IMR-90 (cell line): Measurements from ENCODE around the gene USP31. TPM values are rescaled to one million over a fixed set of nuclear protein-coding genes. Genes with fewer than 3 reads are reported as not detected.

Experiments used
- ATAC-seq: fragments of 200-7000 bp; cut with Tn5 transposase; 2 replicates; pipeline ENCODE4 v1.9.1; 2020; ENCODE audit warnings: low read depth, mild to moderate bottlenecking, moderate library complexity
- BruUV-seq: library from RNA; stranded (reverse); fragments of 400-500 nt; replicated peaks from 2 replicates; lab custom pipeline; 2021; lab: Mats Ljungman, UMichigan
- CTCF ChIA-PET: fragments of 300-600 bp; formaldehyde crosslinking; extraction: SDS; loops from one replicate; lab custom pipeline; 2021; ENCODE audit warnings: antibody characterized with exemption; lab: Yijun Ruan, JAX
- POLR2A ChIA-PET: fragments of 300-600 bp; sonication (Branson Sonifier 250); formaldehyde crosslinking; loops from one replicate; lab custom pipeline; 2022; ENCODE audit warnings: antibody characterized with exemption; ENCODE audit not compliant: unreplicated experiment; lab: Charles Lee
- DNase-seq: peaks from one replicate; pipeline ENCODE4 v3.0.0; 2013
- H2AFZ ChIP-seq: replicated peaks from 2 replicates; pipeline ENCODE3; 2013; ENCODE audit warnings: low read length, mild to moderate bottlenecking; ENCODE audit not compliant: poor library complexity
- H2AK5ac ChIP-seq: 2 replicates; pipeline ENCODE4 v1.6.1; 2013; ENCODE audit warnings: low read depth, low read length, inconsistent platforms
- H2AK9ac ChIP-seq: replicated peaks from 2 replicates; pipeline ENCODE3; 2013; ENCODE audit warnings: mild to moderate bottlenecking, low read depth, low read length, moderate library complexity; ENCODE audit not compliant: poor library complexity
- H2BK120ac ChIP-seq: 2 replicates; pipeline ENCODE4 v1.6.1; 2013; ENCODE audit warnings: low read depth, low read length, inconsistent platforms
- H2BK15ac ChIP-seq: 3 replicates; pipeline ENCODE4 v1.6.1; 2013; ENCODE audit warnings: low read depth, low read length, inconsistent platforms
- H2BK20ac ChIP-seq: 2 replicates; pipeline ENCODE4 v1.6.1; 2013; ENCODE audit warnings: low read depth, mild to moderate bottlenecking, inconsistent platforms, low read length, moderate library complexity
- H2BK5ac ChIP-seq: 2 replicates; pipeline ENCODE4 v1.6.1; 2013; ENCODE audit warnings: mild to moderate bottlenecking, low read depth, low read length, inconsistent platforms; ENCODE audit not compliant: poor library complexity, severe bottlenecking
- H3K14ac ChIP-seq: replicated peaks from 2 replicates; pipeline ENCODE4 v1.6.1; 2013; ENCODE audit warnings: low read depth, low read length, inconsistent platforms
- H3K18ac ChIP-seq: 2 replicates; pipeline ENCODE4 v1.6.1; 2013; ENCODE audit warnings: low read depth, low read length, control low read depth
- H3K23ac ChIP-seq: 2 replicates; pipeline ENCODE4 v1.6.1; 2013; ENCODE audit warnings: low read depth, low read length, inconsistent platforms
- H3K27ac ChIP-seq: 2 replicates; pipeline ENCODE4 v1.5.1; 2013; ENCODE audit warnings: mild to moderate bottlenecking, control low read depth, low read length; ENCODE audit not compliant: insufficient read depth
- H3K27me3 ChIP-seq: 2 replicates; pipeline ENCODE4 v1.6.1; 2013; ENCODE audit warnings: low read length; ENCODE audit not compliant: control insufficient read depth, insufficient read depth
- H3K36me3 ChIP-seq: 2 replicates; pipeline ENCODE4 v1.6.1; 2013; ENCODE audit warnings: low read length, mixed read lengths; ENCODE audit not compliant: control insufficient read depth, insufficient read depth
- H3K4ac ChIP-seq: 2 replicates; pipeline ENCODE4 v1.6.1; 2013; ENCODE audit warnings: low read depth, low read length, inconsistent platforms
- H3K4me1 ChIP-seq: 2 replicates; pipeline ENCODE4 v1.6.1; 2013; ENCODE audit warnings: low read length, mixed read lengths; ENCODE audit not compliant: control insufficient read depth, insufficient read depth
- H3K4me2 ChIP-seq: 2 replicates; pipeline ENCODE4 v1.6.1; 2013; ENCODE audit warnings: low read depth, mild to moderate bottlenecking, control low read depth, low read length, moderate library complexity
- H3K4me3 ChIP-seq: 2 replicates; pipeline ENCODE4 v1.5.1; 2013; ENCODE audit warnings: low read depth, mild to moderate bottlenecking, control low read depth, low read length, moderate library complexity; ENCODE audit not compliant: insufficient read depth
- H3K56ac ChIP-seq: 2 replicates; pipeline ENCODE4 v1.6.1; 2013; ENCODE audit warnings: low read length, inconsistent platforms; ENCODE audit not compliant: insufficient read depth; ENCODE audit errors: extremely low read depth
- H3K79me1 ChIP-seq, 2 experiments: 2 replicates each; pipeline ENCODE4 v1.6.1; 2013; ENCODE audit warnings: low read length in 2 of 2, inconsistent platforms in 1 of 2, low read depth in 1 of 2
- H3K9ac ChIP-seq: 2 replicates; pipeline ENCODE4 v1.6.1; 2013; ENCODE audit warnings: low read depth, low read length, control low read depth
- H3K9me1 ChIP-seq: 2 replicates; pipeline ENCODE4 v1.6.1; 2013; ENCODE audit warnings: low read length, inconsistent platforms; ENCODE audit not compliant: insufficient read depth
- H3K9me3 ChIP-seq: 2 replicates; pipeline ENCODE4 v1.6.1; 2013; ENCODE audit warnings: low read length; ENCODE audit not compliant: control insufficient read depth, insufficient read depth
- H4K20me1 ChIP-seq: 2 replicates; pipeline ENCODE4 v1.6.1; 2013; ENCODE audit warnings: low read length, inconsistent platforms; ENCODE audit not compliant: insufficient read depth
- H4K5ac ChIP-seq: 2 replicates; pipeline ENCODE4 v1.6.1; 2013; ENCODE audit warnings: mild to moderate bottlenecking, low read depth, low read length, control low read depth
- H4K8ac ChIP-seq, 2 experiments: 2 replicates each; pipeline ENCODE4 v1.6.1; 2013; ENCODE audit warnings: low read depth in 2 of 2, low read length in 2 of 2, control low read depth in 1 of 2, inconsistent platforms in 1 of 2
- H4K91ac ChIP-seq: 2 replicates; pipeline ENCODE4 v1.6.1; 2013; ENCODE audit warnings: low read depth, low read length, inconsistent platforms; ENCODE audit not compliant: insufficient read depth
- SMC3 ChIP-seq: fragments of 150-350 bp; IDR thresholded peaks from 2 replicates; pipeline ENCODE4 v1.6.1; 2016; ENCODE audit warnings: low read depth, mild to moderate bottlenecking, antibody characterized with exemption, low read length, moderate library complexity
- WGBS, 2 experiments: methylation state at CpG; one replicate each; pipeline versions ENCODE4 v1.1.5 to v1.1.7; 2013; ENCODE audit warnings: missing lambda C conversion rate in 2 of 2; ENCODE audit not compliant: insufficient read length in 1 of 2; ENCODE audit errors: extremely low coverage in 2 of 2; 5-methylcytosine and 5-hydroxymethylcytosine counted together
- dilution Hi-C: fragments of 300-500 bp; cut with HindIII; formaldehyde crosslinking; loops from one replicate; pipeline ENCODE4 v1.14.3; 2018; ENCODE audit warnings: low sequenced_read_pairs; ENCODE audit not compliant: unreplicated experiment
- in situ Hi-C: fragments of 300-500 bp; cut with MboI; formaldehyde crosslinking; loops from 3 replicates; pipeline ENCODE4 v1.14.3; 2019; ENCODE audit warnings: low sequenced_read_pairs, inconsistent platforms, mixed read lengths
- intact Hi-C: fragments of 100-400 bp; cut with micrococcal nuclease; formaldehyde crosslinking; loops from 2 replicates; pipeline ENCODE4 v1.10.0; 2022
- polyA plus RNA-seq, 3 experiments: library from polyadenylated mRNA; depleted of rRNA; stranded (reverse); fragments of >200 nt; gene quantifications; 2 replicates each; pipeline ENCODE4 v1.2.3, GENCODE V29; 2012; ENCODE audit warnings: low replicate concordance in 1 of 3
- total RNA-seq: library from RNA; depleted of rRNA; stranded (reverse); fragments of >200 nt; gene quantifications from 2 replicates; pipeline ENCODE4 v1.2.3, GENCODE V29; 2012

USP31 gene
- total and polyA plus RNA-seq, 2 of the 4 experiments (the other 2 are of a cell fraction): 2.9 to 3.4 TPM

DNA sequence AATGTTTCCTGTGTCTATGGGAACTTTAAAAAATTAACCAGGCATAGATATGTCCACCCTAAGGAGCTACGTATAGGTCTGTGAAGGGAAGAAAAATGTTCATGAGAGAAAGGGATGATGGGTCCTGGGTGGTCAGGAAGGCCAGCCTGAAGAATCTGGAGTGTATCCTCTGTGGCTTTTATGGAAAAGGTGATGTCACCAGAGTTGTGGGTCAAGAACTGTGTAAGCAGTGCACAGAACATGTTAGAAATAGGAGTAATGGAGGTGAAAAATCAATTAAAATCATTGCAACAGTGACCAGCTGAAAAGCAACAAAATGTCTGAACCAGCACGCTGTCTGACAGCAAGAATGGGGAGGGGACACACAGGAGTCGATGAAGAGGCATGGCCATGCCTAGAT lies 68.5 kb downstream of the USP31 start:
- 40% methylated on average over 1 of the region's 3 CpGs; no CpG with 5 or more reads in 1 of the 2 experiments for WGBS, 2 experiments
- Histone ChIP-seq H2AFZ (no peak overlapping the region), H2BK15ac (no peak overlapping the region), H3K4me2 (no peak overlapping the region), H3K4ac (no peak overlapping the region), H2BK20ac (no peak overlapping the region), H3K4me1 (no peaks in the 10 kb centered on the region), H3K9ac (no peak overlapping the region), H3K36me3 (peaks cover 12% of the 10 kb centered on the region), H3K56ac (no peak overlapping the region), H4K5ac (no peak overlapping the region), H3K9me1 (0 out of 2 replicates have a peak, but pooled peaks cover 4% of the 10 kb centered on the region), H2AK9ac (no peak overlapping the region), H4K8ac (no peak overlapping the region), H3K4me3 (no peak overlapping the region), H3K27ac (no peak overlapping the region), H2BK120ac (no peak overlapping the region), H3K18ac (no peak overlapping the region), H3K14ac (no peak overlapping the region; the same call in 1 of the 2 replicates), H3K27me3 (no peaks in the 10 kb centered on the region), H3K9me3 (no peaks in the 10 kb centered on the region), H4K20me1 (no peaks in the 10 kb centered on the region), H2BK5ac (no peak overlapping the region), H2AK5ac (no peak overlapping the region), H3K23ac (no peak overlapping the region), H3K79me1 (no peaks in the 10 kb centered on the region), H4K91ac (no peak overlapping the region)
- CTCF ChIA-PET: no interaction called here
- no peak for DNase-seq
- dilution Hi-C loops: no loop called here
- ATAC-seq: no peak
- in situ Hi-C loops: no loop called here
- intact Hi-C loops: no loop called here
- no TSS peak for BruUV-seq
- POLR2A ChIA-PET: no interaction called here
- no peak for TF ChIP-seq SMC3
